Adipocyte (in vitro differentiated cells): ENCODE data around the gene GPR137.
A peak's percentile ranks its signal among the peaks of the same experiment; 100 is the strongest.
"Not testable (repeated sequence)": the region's sequence is repeated elsewhere in the genome, so short reads cannot be mapped to it uniquely, and the experiment has no call there.

Experiments used
- DNase-seq: peaks from one replicate; pipeline ENCODE4 v3.0.0-alpha.2; 2015; ENCODE audit warnings: low read depth
- H3K27me3 ChIP-seq: replicated peaks from 2 replicates; pipeline ENCODE4 v1.7.0; 2013; ENCODE audit warnings: mild to moderate bottlenecking, low read length, moderate library complexity; ENCODE audit not compliant: control insufficient read depth, insufficient read depth
- H3K36me3 ChIP-seq: 2 replicates; pipeline ENCODE4 v1.7.0; 2013; ENCODE audit warnings: low read length, mild to moderate bottlenecking, moderate library complexity; ENCODE audit not compliant: control insufficient read depth, insufficient read depth, severe bottlenecking
- H3K4me1 ChIP-seq: 2 replicates; pipeline ENCODE4 v1.7.0; 2013; ENCODE audit warnings: mild to moderate bottlenecking, low read length, moderate library complexity; ENCODE audit not compliant: control insufficient read depth, insufficient read depth
- H3K4me3 ChIP-seq: 2 replicates; pipeline ENCODE4 v1.7.0; 2013; ENCODE audit warnings: mild to moderate bottlenecking, low read length, moderate library complexity
- H3K9ac ChIP-seq: 2 replicates; pipeline ENCODE4 v1.7.0; 2013; ENCODE audit warnings: mild to moderate bottlenecking, low read length, moderate library complexity
- H3K9me3 ChIP-seq: 2 replicates; pipeline ENCODE4 v1.7.0; 2013; ENCODE audit warnings: mild to moderate bottlenecking, low read length, moderate library complexity; ENCODE audit not compliant: control insufficient read depth

The GPR137 gene

GRCh38 chr11:64244107-64244506 lies 41.5 kb upstream of the GPR137 start:
- Histone ChIP-seq H3K27me3 (no peaks in the 10 kb centered on the region), H3K36me3 (peaks cover 14% of the 10 kb centered on the region), H3K4me1 (peaks cover 43% of the 10 kb centered on the region), H3K9me3 (no peaks in the 10 kb centered on the region), H3K4me3 (no peak overlapping the region), H3K9ac (peak overlapping the region; percentile 34)
- DNase-seq, result no peak

DNA sequence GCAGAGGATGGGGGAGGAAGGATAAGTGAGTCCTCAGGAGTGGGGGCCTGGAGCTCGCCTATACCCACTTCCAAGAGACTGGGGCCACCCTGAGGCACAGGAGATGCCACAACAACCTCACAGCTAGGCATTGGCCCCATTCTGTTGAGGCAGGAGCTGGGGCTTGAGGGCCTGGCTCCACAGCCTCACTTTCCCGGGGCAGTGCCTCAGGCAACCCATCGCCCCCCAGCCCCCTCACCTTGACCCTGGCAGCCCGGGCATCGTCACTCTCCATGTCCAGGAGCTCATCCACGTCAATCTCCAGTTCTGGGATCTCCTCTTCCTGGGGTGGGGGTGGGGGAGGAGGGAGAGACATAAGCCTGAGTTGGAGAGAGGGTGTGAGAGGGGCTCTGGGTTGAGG lies 40.7 kb upstream of the GPR137 start:
- no peaks in the 10 kb centered on the region for H3K9me3 ChIP-seq
- no peak for DNase-seq
- H3K36me3 ChIP-seq, result peaks cover 14% of the 10 kb centered on the region
- no peaks in the 10 kb centered on the region for H3K27me3 ChIP-seq
- peak overlapping the region; percentile 94 for H3K4me3 ChIP-seq
- H3K4me1 ChIP-seq, result peaks cover 42% of the 10 kb centered on the region
- peak overlapping the region; percentile 98 for H3K9ac ChIP-seq

- DNase-seq, result no peak
- H3K27me3 ChIP-seq, result no peaks in the 10 kb centered on the region
- peaks cover 38% of the 10 kb centered on the region for H3K4me1 ChIP-seq
- H3K9ac ChIP-seq, result peak overlapping the region; percentile 98
- H3K9me3 ChIP-seq, result no peaks in the 10 kb centered on the region
- H3K4me3 ChIP-seq, result peak overlapping the region; percentile 94
- peaks cover 14% of the 10 kb centered on the region for H3K36me3 ChIP-seq
Measured at GRCh38 chr11:64245401-64245796, 40.2 kb upstream of the GPR137 start.

DNA sequence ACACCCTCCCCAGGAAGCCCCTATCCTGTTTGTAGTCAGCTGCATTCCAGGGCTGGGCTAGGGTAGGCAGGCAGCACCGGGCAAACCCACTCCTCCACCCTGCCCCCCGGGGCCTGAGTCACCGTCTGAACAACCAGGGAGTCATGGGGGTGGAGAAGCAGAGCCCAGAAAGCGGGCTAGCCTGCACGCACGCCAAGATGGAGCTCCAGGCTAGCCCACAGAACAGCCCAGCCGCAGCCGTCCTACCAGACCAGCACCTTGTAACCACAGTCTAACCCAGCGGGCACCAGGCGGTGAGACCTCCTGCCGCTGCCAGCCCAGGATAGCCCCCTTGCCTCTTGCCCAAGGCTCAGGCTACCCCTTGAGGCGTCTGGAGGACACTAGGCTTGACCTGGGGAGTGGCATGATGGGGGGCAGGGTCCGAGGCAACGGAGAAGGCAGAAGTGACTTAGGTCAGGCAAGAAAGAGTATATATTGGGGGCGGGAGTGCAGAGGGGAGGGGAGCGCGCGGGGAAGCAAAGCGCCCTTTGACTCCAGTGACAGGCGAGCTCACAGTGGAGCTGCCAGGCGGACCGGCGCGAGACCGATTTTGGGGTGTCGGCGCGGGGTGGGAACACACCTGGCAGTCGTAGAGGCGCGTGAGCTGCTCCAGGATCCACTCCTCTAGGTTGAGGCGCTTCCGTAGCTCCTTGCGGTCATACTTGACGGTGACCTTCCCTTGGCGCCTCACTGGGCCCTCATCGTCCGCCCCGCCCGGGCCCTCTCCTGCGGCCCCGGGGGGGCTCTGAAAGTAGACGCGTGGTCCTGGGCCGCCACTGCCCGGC lies 39.6 kb upstream of the GPR137 start:
- Histone ChIP-seq H3K27me3 (no peaks in the 10 kb centered on the region), H3K9me3 (no peaks in the 10 kb centered on the region), H3K4me1 (peaks cover 38% of the 10 kb centered on the region), H3K36me3 (peaks cover 14% of the 10 kb centered on the region), H3K9ac (peak overlapping the region; percentile 98), H3K4me3 (peak overlapping the region; percentile 94)
- DNase-seq, result peak; percentile 91

- not testable (repeated sequence) for H3K9me3 ChIP-seq, H3K27me3 ChIP-seq, DNase-seq
- Histone ChIP-seq H3K9ac (peak overlapping the region; percentile 98), H3K4me3 (peak overlapping the region; percentile 94), H3K36me3 (peaks cover 14% of the 10 kb centered on the region), H3K4me1 (peaks cover 38% of the 10 kb centered on the region)
Measured at GRCh38 chr11:64246621-64246870, 39.1 kb upstream of the GPR137 start.

GRCh38 chr11:64246871-64247728 lies 38.5 kb upstream of the GPR137 start, which contains the start of gene PPP1R14B:
Gene PPP1R14B (minus strand): TSS chr11:64246943. CDS start chr11:64246673, 270 bp downstream.
- DNase-seq, result peak; percentile 94
- H3K4me1 ChIP-seq, result peaks cover 40% of the 10 kb centered on the region
- no peaks in the 10 kb centered on the region for H3K27me3 ChIP-seq
- H3K4me3 ChIP-seq, result peak within 1 kb of the TSS; percentile 94
- H3K9ac ChIP-seq, result peak within 1 kb of the TSS; percentile 98
- H3K9me3 ChIP-seq, result no peaks in the 10 kb centered on the region
- peaks cover 14% of the 10 kb centered on the region for H3K36me3 ChIP-seq

DNA sequence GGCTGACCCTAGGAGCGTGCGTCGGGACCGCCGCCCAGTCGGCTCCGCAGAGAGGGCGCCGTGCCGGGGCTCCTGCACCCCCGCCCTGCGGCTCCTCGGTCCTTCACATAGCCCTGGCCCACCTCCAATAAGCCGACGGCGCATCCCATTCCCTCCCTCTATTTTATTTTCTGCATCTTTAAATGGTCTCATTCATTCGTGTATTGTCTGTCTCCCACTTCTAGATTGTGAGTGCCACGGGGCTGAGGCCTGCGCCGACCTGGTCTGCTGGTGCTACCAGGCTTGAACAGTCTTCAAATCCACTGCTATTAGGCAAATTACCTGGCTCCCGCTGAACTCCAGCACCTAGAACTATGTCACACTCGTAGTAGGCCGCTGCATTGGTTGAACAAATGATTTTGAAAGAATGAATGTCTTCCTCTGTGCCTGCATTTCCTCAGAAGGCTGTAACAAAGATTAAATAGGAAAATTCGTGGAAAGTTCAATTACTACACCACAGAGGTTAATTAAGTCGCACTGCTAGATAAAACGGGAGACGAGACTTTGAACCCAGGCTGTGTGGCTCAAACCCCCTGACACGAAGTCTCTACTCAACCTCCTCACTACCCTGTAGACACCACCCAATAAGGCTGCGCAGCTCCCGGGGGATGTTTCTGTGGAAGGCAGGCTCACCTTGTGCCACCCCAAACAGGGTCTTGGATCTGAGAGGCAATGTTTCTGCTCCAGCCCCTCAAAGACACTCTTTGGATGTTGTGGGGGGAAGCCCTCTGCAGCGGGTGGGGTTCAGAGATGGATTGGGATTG lies 37.7 kb upstream of the GPR137 start:
- no peaks in the 10 kb centered on the region for H3K9me3 ChIP-seq
- H3K27me3 ChIP-seq, result no peaks in the 10 kb centered on the region
- H3K36me3 ChIP-seq, result peaks cover 14% of the 10 kb centered on the region
- peak overlapping the region; percentile 90 for H3K4me3 ChIP-seq
- peaks cover 37% of the 10 kb centered on the region for H3K4me1 ChIP-seq
- DNase-seq, result no peak
- peak overlapping the region; percentile 93 for H3K9ac ChIP-seq

GRCh38 chr11:64248578-64248977 lies 37.1 kb upstream of the GPR137 start:
- H3K9me3 ChIP-seq, result no peaks in the 10 kb centered on the region
- H3K4me3 ChIP-seq, result no peak overlapping the region
- peaks cover 8% of the 10 kb centered on the region for H3K36me3 ChIP-seq
- DNase-seq, result no peak
- no peaks in the 10 kb centered on the region for H3K27me3 ChIP-seq
- H3K4me1 ChIP-seq, result peaks cover 38% of the 10 kb centered on the region
- H3K9ac ChIP-seq, result peak overlapping the region; percentile 93

DNA sequence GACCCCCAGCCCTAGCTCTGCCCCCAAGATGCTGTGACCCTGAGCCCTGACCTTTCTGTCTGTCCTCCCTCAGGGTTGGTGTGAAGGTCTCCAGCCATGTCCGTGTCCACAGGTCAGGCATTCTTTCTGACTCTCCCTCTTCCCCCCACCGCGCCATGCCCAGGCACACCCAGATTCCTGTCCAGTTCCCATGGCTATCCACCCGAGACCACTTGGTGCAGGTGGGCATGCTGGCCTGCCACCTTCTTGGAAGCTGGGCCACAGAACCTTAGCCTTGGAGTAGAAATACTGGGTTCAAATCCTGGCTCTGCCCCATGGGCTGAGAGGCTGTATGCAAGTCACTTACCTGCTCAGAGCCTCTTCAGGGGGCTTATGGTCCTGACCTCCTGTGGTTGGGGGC lies 36.6 kb upstream of the GPR137 start:
- Histone ChIP-seq H3K4me1 (peaks cover 34% of the 10 kb centered on the region), H3K36me3 (peaks cover 3% of the 10 kb centered on the region), H3K9ac (no peak overlapping the region), H3K27me3 (no peaks in the 10 kb centered on the region), H3K4me3 (no peak overlapping the region), H3K9me3 (no peaks in the 10 kb centered on the region)
- DNase-seq, result no peak

GRCh38 chr11:64249563-64250414 lies 35.9 kb upstream of the GPR137 start:
- DNase-seq, result no peak
- Histone ChIP-seq H3K9me3 (no peaks in the 10 kb centered on the region), H3K36me3 (no peaks in the 10 kb centered on the region), H3K27me3 (no peaks in the 10 kb centered on the region), H3K4me1 (peaks cover 31% of the 10 kb centered on the region), H3K4me3 (no peak overlapping the region), H3K9ac (no peak overlapping the region)
